T-helper 1 cell treated with Interleukin-12 subunit alpha and Interleukin-12 subunit beta and Interleukin-4 antibody, amounts not matched to agents 30 μg/mL and 1 μg/mL, for 36 hours (primary cell): ENCODE results near the gene GPRASP2.
"Not testable (repeated sequence)": the region's sequence is repeated elsewhere in the genome, so short reads cannot be mapped to it uniquely, and the experiment has no call there.

ENCODE experiments used
- H3K27ac Mint-ChIP-seq: one replicate; pipeline ENCODE4 v1.8.0; 2021; ENCODE audit warnings: mild to moderate bottlenecking, mixed read lengths
- H3K27me3 Mint-ChIP-seq: one replicate; pipeline ENCODE4 v1.8.0; 2021; ENCODE audit warnings: low read depth, mixed read lengths
- H3K36me3 Mint-ChIP-seq: one replicate; pipeline ENCODE4 v1.8.0; 2021; ENCODE audit warnings: low read depth, mixed read lengths
- H3K4me1 Mint-ChIP-seq: one replicate; pipeline ENCODE4 v1.8.0; 2021; ENCODE audit warnings: low read depth, mixed read lengths
- H3K4me3 Mint-ChIP-seq: one replicate; pipeline ENCODE4 v1.8.0; 2021; ENCODE audit warnings: mild to moderate bottlenecking, moderate library complexity, mixed read lengths
- H3K9me3 Mint-ChIP-seq: one replicate; pipeline ENCODE4 v1.8.0; 2021; ENCODE audit warnings: mixed read lengths

Gene GPRASP2

GRCh38 chrX:102720237-102721168 lies 8.3 kb downstream of the GPRASP2 start, which contains the start of gene GPRASP3:
TSS of gene GPRASP3 (plus strand) at chrX:102720743. CDS start at chrX:102748996, 28,253 bp downstream.
- Mint-ChIP-seq H3K4me3 (peak within 1 kb of the TSS; percentile 93), H3K4me1 (peaks cover 8% of the 10 kb centered on the region), H3K27me3 (no peaks in the 10 kb centered on the region), H3K36me3 (no peaks in the 10 kb centered on the region), H3K9me3 (no peaks in the 10 kb centered on the region), H3K27ac (peak within 1 kb of the TSS; percentile 64)

- H3K36me3 Mint-ChIP-seq, H3K4me1 Mint-ChIP-seq, H3K27ac Mint-ChIP-seq, H3K9me3 Mint-ChIP-seq, H3K27me3 Mint-ChIP-seq: not testable (repeated sequence)
- peak overlapping the region; percentile 93 for H3K4me3 Mint-ChIP-seq
Observed at GRCh38 chrX:102721169-102721506, 8.9 kb downstream of the GPRASP2 start.

- Mint-ChIP-seq H3K27me3 (no peaks in the 10 kb centered on the region), H3K4me3 (no peak overlapping the region), H3K4me1 (peaks cover 8% of the 10 kb centered on the region), H3K9me3 (no peaks in the 10 kb centered on the region), H3K27ac (no peak overlapping the region), H3K36me3 (no peaks in the 10 kb centered on the region)
Observed at GRCh38 chrX:102723456-102723855, 11.2 kb downstream of the GPRASP2 start.

- Mint-ChIP-seq H3K4me1 (no peaks in the 10 kb centered on the region), H3K4me3 (no peak overlapping the region), H3K36me3 (no peaks in the 10 kb centered on the region), H3K27me3 (no peaks in the 10 kb centered on the region), H3K9me3 (no peaks in the 10 kb centered on the region), H3K27ac (no peak overlapping the region)
Observed at GRCh38 chrX:102727761-102728160, 15.5 kb downstream of the GPRASP2 start.

GRCh38 chrX:102728646-102729045 lies 16.4 kb downstream of the GPRASP2 start:
- Mint-ChIP-seq H3K27me3 (no peaks in the 10 kb centered on the region), H3K4me3 (no peak overlapping the region), H3K27ac (no peak overlapping the region), H3K9me3 (no peaks in the 10 kb centered on the region), H3K36me3 (no peaks in the 10 kb centered on the region), H3K4me1 (no peaks in the 10 kb centered on the region)

GRCh38 chrX:102739657-102740056 lies 27.4 kb downstream of the GPRASP2 start:
- no peak overlapping the region for H3K27ac Mint-ChIP-seq

GRCh38 chrX:102744307-102744706 lies 32.1 kb downstream of the GPRASP2 start:
- H3K4me1 Mint-ChIP-seq = peaks cover 2% of the 10 kb centered on the region
- H3K36me3 Mint-ChIP-seq = no peaks in the 10 kb centered on the region
- H3K27me3 Mint-ChIP-seq = no peaks in the 10 kb centered on the region
- H3K9me3 Mint-ChIP-seq = no peaks in the 10 kb centered on the region
- no peak overlapping the region for H3K4me3 Mint-ChIP-seq
- H3K27ac Mint-ChIP-seq = no peak overlapping the region

More at GRCh38 chrX:102739657-102740056, 27.4 kb downstream of the GPRASP2 start:
- Mint-ChIP-seq H3K9me3 (no peaks in the 10 kb centered on the region), H3K27me3 (no peaks in the 10 kb centered on the region), H3K36me3 (no peaks in the 10 kb centered on the region), H3K4me3 (no peak overlapping the region), H3K4me1 (no peaks in the 10 kb centered on the region)

- peak overlapping the region; percentile 40 for H3K4me3 Mint-ChIP-seq
- H3K4me1 Mint-ChIP-seq = peaks cover 2% of the 10 kb centered on the region
- no peaks in the 10 kb centered on the region for H3K9me3 Mint-ChIP-seq
- H3K36me3 Mint-ChIP-seq = no peaks in the 10 kb centered on the region
- no peaks in the 10 kb centered on the region for H3K27me3 Mint-ChIP-seq
- no peak overlapping the region for H3K27ac Mint-ChIP-seq
Observed at GRCh38 chrX:102745513-102745856, 33.2 kb downstream of the GPRASP2 start.

GRCh38 chrX:102745857-102746584 lies 33.8 kb downstream of the GPRASP2 start:
- H3K27ac Mint-ChIP-seq = no peak overlapping the region
- no peaks in the 10 kb centered on the region for H3K9me3 Mint-ChIP-seq
- H3K4me3 Mint-ChIP-seq = peak overlapping the region; percentile 79
- no peaks in the 10 kb centered on the region for H3K27me3 Mint-ChIP-seq
- H3K4me1 Mint-ChIP-seq = peaks cover 2% of the 10 kb centered on the region
- no peaks in the 10 kb centered on the region for H3K36me3 Mint-ChIP-seq

GRCh38 chrX:102765217-102765616 lies 53.0 kb downstream of the GPRASP2 start:
- no peak overlapping the region for H3K27ac Mint-ChIP-seq
- no peaks in the 10 kb centered on the region for H3K36me3 Mint-ChIP-seq
- H3K27me3 Mint-ChIP-seq = no peaks in the 10 kb centered on the region
- H3K4me3 Mint-ChIP-seq = no peak overlapping the region
- no peaks in the 10 kb centered on the region for H3K9me3 Mint-ChIP-seq
- H3K4me1 Mint-ChIP-seq = peaks cover 7% of the 10 kb centered on the region

GRCh38 chrX:102765809-102766208 lies 53.6 kb downstream of the GPRASP2 start:
- Mint-ChIP-seq H3K4me3 (no peak overlapping the region), H3K27me3 (no peaks in the 10 kb centered on the region), H3K9me3 (no peaks in the 10 kb centered on the region), H3K36me3 (no peaks in the 10 kb centered on the region), H3K27ac (no peak overlapping the region), H3K4me1 (peaks cover 7% of the 10 kb centered on the region)

- H3K9me3 Mint-ChIP-seq = no peaks in the 10 kb centered on the region
- no peak overlapping the region for H3K27ac Mint-ChIP-seq
- H3K27me3 Mint-ChIP-seq = no peaks in the 10 kb centered on the region
- H3K4me1 Mint-ChIP-seq = peaks cover 9% of the 10 kb centered on the region
- no peaks in the 10 kb centered on the region for H3K36me3 Mint-ChIP-seq
- H3K4me3 Mint-ChIP-seq = peak overlapping the region; percentile 10
Observed at GRCh38 chrX:102767287-102767686, 55.0 kb downstream of the GPRASP2 start.
